Forelimb muscle (tissue), 1 donor: ENCODE results near the gene LASP1NB.
"Not testable (repeated sequence)": the region's sequence is repeated elsewhere in the genome, so short reads cannot be mapped to it uniquely, and the experiment has no call there.

Experiments
- DNase-seq: peaks from one replicate; pipeline ENCODE4 v3.0.0-alpha.2; 2013; ENCODE audit warnings: low read depth

The LASP1NB gene

DNA sequence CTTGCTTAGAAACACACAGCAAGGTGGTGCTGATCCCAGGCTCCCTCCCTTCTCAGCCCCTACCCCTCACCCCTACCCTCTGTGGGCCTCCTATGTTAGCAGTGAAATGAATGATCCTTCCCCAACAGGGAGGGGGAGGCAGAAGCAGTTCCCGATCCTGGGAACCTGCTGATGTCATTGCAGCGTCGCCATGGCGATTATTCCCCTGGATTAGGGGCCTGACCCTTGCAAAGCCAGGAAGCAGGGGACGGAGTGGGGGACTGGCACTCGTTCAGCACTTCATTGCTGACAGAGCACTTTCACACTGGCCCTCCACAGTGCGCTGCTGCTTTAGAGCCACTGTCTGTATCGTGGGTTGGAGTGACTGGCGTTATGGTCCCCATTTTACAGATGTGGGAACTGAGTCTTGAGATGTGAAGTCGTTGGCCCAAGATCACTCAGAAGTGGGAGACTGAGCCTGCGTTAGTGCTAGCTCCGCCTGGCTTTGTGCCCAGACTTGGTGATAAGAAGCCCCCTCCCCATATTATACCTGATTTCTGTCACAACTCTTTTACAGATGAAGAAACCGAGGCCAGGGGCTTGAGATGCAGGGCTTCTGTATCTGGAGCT is 29.0 kb upstream of the LASP1NB start:
- DNase-seq: no peak

DNA sequence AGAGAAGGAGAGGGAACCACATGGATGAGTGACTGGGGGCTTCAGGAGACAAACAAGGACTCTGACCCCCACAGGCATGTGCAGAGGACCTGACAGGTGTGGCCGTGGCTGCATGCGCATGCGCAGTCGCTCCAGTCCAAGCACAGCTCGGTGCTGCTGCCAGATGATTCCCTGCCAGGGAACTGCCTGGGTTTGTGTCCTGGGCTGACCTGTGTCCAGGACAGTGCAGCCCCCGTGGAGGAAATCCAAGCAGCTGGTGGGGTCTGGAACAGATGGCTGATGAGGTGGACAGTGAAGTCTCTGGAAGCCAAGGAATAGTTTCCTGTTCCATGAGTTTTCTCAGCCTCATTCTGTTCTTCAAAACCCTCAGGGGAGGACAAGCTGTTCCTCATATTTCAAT is 28.2 kb upstream of the LASP1NB start:
- DNase-seq: peak; percentile 55

- no peak for DNase-seq
Measured at GRCh38 chr17:38897671-38898290, 27.6 kb upstream of the LASP1NB start.

GRCh38 chr17:38898291-38898679 is 27.1 kb upstream of the LASP1NB start:
- no peak for DNase-seq

GRCh38 chr17:38898812-38899348 is 26.5 kb upstream of the LASP1NB start:
- DNase-seq: no peak

DNA sequence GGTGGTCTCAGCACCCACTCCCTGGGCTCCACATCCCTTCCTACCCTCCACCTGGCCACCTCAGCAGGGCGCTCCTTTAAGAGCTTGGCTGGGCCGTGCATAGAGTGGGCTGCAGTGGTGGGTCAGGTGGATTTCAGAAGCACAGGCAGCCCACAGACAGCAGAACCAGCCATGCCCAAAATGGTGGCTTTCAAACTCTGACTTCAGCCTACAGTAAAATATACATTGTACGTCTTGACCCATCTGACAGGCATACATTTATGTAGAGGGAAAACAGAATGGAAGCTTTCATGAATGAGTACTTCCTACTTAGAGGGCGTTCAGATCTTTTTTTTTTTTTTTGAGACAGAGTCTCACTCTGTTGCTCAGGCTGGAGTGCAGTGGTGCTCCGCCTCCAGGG is 26.0 kb upstream of the LASP1NB start:
- DNase-seq: no peak

DNA sequence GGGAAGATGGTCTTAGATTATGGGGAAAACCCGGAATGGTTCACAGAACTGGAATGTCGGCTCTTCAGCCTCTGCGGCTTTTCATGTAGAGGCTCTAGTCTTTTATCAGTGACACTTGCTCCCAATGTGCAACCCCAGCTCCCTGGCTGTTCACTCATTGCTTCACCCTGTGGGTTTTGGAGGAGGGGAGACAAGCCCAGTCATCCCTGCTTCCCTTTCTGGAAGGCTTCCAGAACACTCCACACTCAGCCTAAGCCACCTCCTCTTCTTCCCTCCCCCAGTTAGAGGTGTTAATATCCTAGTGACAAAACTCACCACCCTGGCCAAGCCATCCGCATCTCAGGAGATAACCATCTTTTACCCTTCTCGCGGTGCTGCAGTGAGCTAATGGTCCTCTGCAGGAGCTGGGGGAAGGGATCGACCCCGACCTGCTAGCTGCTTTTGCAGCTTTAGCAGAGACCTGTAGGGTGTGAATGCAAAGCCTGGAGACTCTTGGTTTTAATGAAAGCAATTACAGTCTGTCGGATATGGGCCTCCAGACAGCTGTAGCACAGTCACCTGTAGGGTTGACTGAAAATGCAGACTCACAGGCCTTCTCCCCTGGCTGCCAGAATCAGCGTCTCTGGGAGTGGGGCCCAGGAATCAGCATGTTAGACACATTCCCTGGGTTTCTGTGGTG is 24.3 kb upstream of the LASP1NB start:
- DNase-seq: no peak

DNA sequence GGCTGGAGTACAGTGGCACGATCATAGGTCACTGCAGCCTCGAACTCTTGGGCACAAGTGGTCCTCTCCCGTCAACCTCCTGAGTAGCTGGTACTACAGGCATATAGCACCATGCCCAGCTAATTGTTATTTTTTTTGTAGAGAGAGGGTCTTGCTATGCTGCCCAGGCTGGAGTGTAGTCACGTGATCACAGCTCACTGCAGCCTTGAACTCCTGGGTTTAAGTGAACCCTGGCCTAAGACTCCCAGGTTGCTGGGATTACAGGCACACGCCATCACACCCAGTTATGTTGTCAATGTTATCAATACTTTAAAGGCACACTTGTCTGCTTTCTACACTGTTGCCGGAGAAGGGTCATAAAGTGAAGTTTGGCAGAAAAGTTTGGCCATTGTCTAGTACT is 22.0 kb upstream of the LASP1NB start:
- no peak for DNase-seq

DNA sequence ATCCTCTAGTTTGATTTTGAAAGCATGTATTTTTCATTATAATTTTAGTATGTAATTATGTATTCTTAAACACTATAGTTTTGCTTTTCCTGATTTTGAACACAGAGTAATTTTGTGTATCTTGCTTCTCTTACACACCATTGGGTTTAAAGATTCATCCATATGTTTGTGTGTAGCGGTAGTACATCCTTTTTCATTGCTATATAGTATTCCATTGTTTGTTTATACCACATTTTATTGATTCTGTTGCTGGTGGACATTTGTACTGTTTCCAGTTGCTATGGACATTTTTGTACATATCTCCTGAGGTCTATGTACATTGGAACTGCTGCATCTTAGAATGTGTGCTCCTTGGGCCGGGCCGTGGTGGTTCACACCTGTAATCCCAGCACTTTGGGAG is 20.5 kb upstream of the LASP1NB start:
- DNase-seq: no peak

GRCh38 chr17:38905375-38905774 is 20.0 kb upstream of the LASP1NB start:
- DNase-seq: no peak

DNA sequence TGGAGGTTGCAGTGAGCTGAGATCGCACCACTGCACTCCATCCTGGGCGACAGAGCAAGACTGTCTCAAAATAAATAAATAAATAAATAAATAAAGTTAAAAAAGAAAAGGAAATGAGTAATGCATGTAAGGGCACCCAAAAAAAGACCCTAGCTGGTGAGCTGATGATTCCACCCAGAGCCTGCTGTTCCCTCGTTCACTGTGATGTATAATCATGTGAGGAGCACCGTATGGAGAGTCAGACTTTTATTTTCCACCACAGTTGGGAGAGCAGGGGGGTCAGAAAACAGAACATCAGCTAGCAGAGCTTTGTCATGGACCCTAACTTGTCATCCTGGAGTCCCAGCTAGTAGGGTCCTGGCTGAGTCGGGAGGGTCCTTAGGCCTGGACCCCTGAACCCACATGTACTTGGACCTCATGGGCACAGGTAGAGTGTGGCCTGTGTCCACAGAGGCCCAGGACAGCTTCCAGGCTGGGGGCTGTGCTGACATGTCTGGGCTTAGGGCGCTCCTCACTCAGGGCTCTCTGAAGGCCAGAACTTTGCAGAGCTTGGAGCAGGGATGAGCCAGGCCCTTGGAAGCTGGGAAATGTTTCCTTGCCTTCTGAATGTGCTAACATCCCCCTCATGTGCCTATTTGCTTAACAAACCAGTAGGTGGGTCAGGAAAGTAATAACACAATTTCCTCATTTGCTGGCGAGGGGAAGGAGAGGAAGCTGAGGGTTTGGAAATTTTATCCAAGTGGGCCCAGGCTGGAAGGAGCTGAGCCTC is 18.8 kb upstream of the LASP1NB start:
- no peak for DNase-seq

DNA sequence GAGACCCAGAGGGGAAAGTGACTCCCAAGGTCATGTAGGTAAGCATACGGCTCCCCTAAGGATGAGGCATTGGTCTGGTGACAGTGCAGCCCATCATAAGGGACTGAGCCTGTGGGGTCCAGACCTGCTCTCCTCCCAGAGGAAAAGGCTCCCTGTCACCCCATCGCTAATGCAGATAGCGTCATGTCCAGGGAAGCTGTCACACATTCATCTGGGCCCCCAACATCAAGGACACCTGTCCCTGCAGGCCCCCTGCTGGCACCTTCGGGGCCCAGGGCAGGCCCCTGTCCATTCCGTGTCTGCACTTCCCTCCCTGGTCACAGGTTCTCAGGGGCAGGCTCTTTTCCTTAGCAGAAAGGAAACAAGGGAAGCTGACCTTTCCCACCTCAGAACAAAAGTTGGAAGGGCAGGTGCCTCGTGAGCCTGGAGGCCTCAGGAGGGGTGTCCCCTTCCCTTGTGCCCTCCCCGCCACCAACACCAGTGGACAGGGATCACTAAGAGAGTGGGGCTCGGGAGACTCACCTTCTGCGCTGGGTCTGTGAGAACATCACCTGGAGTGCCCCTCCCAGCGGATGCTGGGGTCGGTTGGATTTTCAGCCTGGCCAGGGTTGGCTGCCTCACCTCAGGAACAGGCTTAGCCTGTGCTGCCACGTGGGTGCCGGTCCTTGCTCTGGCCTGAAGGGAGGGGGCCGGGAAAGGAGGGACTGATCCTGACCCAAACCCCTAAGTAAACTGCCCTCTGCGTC is 17.3 kb upstream of the LASP1NB start:
- DNase-seq: no peak

DNA sequence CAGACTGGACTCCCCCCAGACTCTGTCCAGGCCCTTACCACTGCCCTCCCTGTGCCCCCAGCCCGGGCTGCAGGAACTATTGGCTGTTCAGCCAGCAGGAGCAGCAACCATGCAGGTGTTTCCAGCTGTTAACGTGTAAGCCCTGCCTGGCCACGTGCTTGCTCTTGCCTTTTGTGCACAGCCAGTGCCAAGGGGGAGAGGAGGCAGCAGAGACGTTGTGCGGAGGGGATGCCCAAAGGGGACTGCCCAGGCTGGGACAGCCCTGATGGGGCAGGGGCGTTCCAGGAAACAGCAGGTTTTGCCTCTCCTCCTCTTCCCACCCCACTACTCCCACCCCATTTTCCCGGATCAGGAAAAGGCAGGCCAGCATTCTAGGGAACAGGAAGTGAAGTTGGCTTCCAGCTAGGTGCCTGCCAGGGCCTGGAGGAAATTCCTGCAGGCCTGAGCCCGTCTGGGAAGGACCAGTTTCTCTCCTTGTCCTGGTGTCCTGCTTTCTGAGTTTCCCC is 16.7 kb upstream of the LASP1NB start:
- DNase-seq: no peak

DNA sequence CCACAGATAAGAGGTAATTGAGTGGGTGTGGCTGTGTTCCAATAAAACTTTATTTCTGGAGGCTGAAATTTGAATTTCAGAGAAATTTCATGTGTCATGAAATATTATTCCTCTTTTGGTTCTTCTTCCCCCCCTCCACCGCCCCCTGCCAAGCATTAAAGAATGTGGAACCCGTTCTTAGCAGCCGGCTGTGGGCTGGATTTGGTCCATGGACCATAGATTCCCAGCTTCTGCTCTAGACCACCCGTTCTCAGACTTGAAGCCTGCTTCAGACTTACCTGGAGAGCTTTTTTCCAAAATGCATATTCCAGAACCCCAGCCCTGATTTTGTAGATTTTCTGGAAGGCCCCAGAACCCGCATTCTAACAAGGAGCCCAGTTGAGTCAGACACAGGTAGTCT is 15.1 kb upstream of the LASP1NB start:
- DNase-seq: no peak

GRCh38 chr17:38911081-38911730 is 14.2 kb upstream of the LASP1NB start:
- DNase-seq: no peak

GRCh38 chr17:38911731-38912081 is 13.7 kb upstream of the LASP1NB start:
- DNase-seq: not testable (repeated sequence)

DNA sequence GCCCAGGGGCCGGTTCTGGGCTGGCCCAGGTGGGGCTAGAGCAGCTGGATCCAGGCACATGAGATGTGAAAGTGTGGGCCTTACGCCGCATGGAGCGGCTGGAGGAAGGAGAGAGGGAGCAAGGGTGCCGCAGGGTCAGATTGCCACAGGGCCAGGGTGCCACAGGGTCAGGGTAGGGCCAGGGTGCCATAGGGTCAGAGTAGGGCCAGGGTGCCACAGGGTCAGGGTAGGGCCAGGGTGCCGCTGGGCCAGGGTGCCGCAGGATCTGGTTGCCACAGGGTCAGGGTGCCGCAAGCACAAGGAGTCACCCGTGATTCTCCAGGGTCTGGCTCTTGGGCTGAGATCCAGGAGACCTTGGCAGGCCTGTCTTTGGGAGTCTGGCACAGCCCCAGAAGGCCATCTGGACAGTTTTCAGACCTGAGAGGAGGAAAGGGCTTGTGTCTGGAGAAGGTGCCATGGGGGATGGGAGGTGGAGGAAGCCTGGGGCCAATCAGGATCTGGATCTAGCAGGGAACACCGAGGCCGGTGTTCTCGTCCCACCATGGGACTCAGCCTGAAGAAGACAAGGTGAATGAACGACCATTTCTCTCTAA is 13.1 kb upstream of the LASP1NB start:
- DNase-seq: no peak

GRCh38 chr17:38914741-38915638 is 10.4 kb upstream of the LASP1NB start:
- no peak for DNase-seq

DNA sequence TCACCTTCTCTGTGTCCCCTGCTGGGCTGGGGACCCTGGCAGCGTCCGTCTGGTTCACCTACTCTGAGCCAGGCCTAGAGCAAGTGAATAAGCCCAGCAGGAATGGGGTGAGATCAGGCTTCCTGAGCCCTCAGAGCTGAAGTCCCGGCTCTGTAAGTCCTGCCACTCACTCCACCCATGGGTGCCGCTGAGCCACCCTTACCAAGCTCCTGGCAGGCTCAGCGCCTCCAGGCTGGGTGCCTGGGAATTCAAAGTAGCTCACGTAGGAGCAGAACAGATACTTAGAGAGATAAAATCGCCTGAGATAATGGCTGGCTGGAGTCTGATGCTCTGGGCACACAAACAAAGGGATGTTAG is 9.8 kb upstream of the LASP1NB start:
- no peak for DNase-seq

DNA sequence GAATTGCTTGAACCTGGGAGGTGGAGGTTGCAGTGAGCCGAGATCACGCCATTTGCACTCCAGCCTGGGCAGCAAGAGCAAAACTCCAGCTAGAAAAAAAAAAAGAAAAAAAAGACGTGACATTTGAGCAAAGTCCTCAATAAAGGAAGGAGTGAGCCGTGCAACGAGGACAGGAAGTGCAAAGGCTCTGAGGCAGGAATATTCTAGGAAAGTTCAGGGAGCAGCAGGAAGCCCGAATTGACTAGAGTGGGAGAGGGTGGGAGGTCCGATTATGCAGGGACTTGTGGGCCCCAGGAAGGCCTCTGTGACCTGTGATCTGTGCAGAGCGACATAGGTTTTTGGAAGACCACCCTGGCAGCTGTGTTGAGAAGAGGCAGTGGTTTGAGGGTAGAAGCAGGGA is 8.6 kb upstream of the LASP1NB start:
- DNase-seq: no peak
